NCI-H187 (cell line): ENCODE data around the gene CAMK1D.
"Not testable (repeated sequence)": the region's sequence is repeated elsewhere in the genome, so short reads cannot be mapped to it uniquely, and the experiment has no call there.

Experiments
- DNase-seq, 2 experiments: peaks; one replicate each; lab custom pipeline; 2025; lab: John Stamatoyannopoulos, UW

Gene CAMK1D

GRCh38 chr10:12340937-12341336 lies 8.4 kb upstream of the CAMK1D start:
- no peak for DNase-seq

- no peak for DNase-seq
Measured at GRCh38 chr10:12341526-12341925, 7.8 kb upstream of the CAMK1D start.

- no peak for DNase-seq
Measured at GRCh38 chr10:12344375-12345110, 4.8 kb upstream of the CAMK1D start.

- DNase-seq = no peak
Measured at GRCh38 chr10:12346707-12347106, 2.6 kb upstream of the CAMK1D start.

GRCh38 chr10:12348294-12348869 lies 965 bp upstream of the CAMK1D start:
- DNase-seq = no peak

- DNase-seq = no peak
Measured at GRCh38 chr10:12349629-12350166, 351 bp downstream of the CAMK1D start.

- no peak for DNase-seq
Measured at GRCh38 chr10:12350167-12350872, 973 bp downstream of the CAMK1D start.

- no peak for DNase-seq
Measured at GRCh38 chr10:12350925-12351324, 1.6 kb downstream of the CAMK1D start.

GRCh38 chr10:12351447-12351846 lies 2.1 kb downstream of the CAMK1D start:
- no peak for DNase-seq

GRCh38 chr10:12351889-12352288 lies 2.5 kb downstream of the CAMK1D start:
- DNase-seq = no peak

- no peak for DNase-seq
Measured at GRCh38 chr10:12353399-12354242, 4.3 kb downstream of the CAMK1D start.

GRCh38 chr10:12354696-12355095 lies 5.3 kb downstream of the CAMK1D start:
- not testable (repeated sequence) for DNase-seq

- DNase-seq = no peak
Measured at GRCh38 chr10:12355384-12355783, 6.0 kb downstream of the CAMK1D start.

GRCh38 chr10:12357525-12358151 lies 8.3 kb downstream of the CAMK1D start:
- no peak for DNase-seq

GRCh38 chr10:12358863-12359564 lies 9.7 kb downstream of the CAMK1D start:
- no peak for DNase-seq

- DNase-seq = no peak
Measured at GRCh38 chr10:12360461-12360860, 11.1 kb downstream of the CAMK1D start.

GRCh38 chr10:12361115-12361514 lies 11.8 kb downstream of the CAMK1D start:
- not testable (repeated sequence) for DNase-seq

- no peak for DNase-seq
Measured at GRCh38 chr10:12364559-12364958, 15.2 kb downstream of the CAMK1D start.

- DNase-seq = no peak
Measured at GRCh38 chr10:12367272-12367671, 17.9 kb downstream of the CAMK1D start.

GRCh38 chr10:12369982-12370381 lies 20.6 kb downstream of the CAMK1D start:
- no peak for DNase-seq

- no peak for DNase-seq
Measured at GRCh38 chr10:12372846-12373245, 23.5 kb downstream of the CAMK1D start.
